MCF 10A (cell line): ENCODE measurements around the gene SGK1. TPM values are rescaled to one million over a fixed set of nuclear protein-coding genes. Genes with fewer than 3 reads are reported as not detected.

Source experiments
- BruUV-seq: library from RNA; stranded (reverse); fragments of 400-500 nt; replicated peaks from 2 replicates; lab custom pipeline; 2021; lab: Mats Ljungman, UMichigan
- CTCF ChIA-PET: fragments of 300-600 bp; sonication (Branson Sonifier 250); formaldehyde crosslinking; extraction: SDS; loops from one replicate; lab custom pipeline; 2021; ENCODE audit warnings: antibody characterized with exemption, inconsistent platforms; lab: Yijun Ruan, JAX
- POLR2A ChIA-PET: fragments of 300-600, 350-650 bp; sonication (Branson Sonifier 250); formaldehyde crosslinking; extraction: SDS; loops from one replicate; lab custom pipeline; 2020; ENCODE audit warnings: antibody characterized with exemption, inconsistent platforms; lab: Yijun Ruan, JAX
- DNase-seq: peaks from one replicate; pipeline ENCODE4 v3.0.0-alpha.2; 2018; ENCODE audit not compliant: unreplicated experiment
- H3K27ac Mint-ChIP-seq: one replicate; pipeline ENCODE4 v1.8.0; 2022; ENCODE audit warnings: mild to moderate bottlenecking, low read depth, mixed read lengths; ENCODE audit not compliant: unreplicated experiment
- H3K27me3 Mint-ChIP-seq: one replicate; pipeline ENCODE4 v1.8.0; 2022; ENCODE audit warnings: mixed read lengths; ENCODE audit not compliant: insufficient read depth, unreplicated experiment
- H3K36me3 Mint-ChIP-seq: one replicate; pipeline ENCODE4 v1.8.0; 2022; ENCODE audit warnings: mild to moderate bottlenecking, moderate library complexity, mixed read lengths; ENCODE audit not compliant: insufficient read depth, unreplicated experiment
- H3K4me1 Mint-ChIP-seq: one replicate; pipeline ENCODE4 v1.8.0; 2022; ENCODE audit warnings: mixed read lengths; ENCODE audit not compliant: insufficient read depth, unreplicated experiment
- H3K4me3 Mint-ChIP-seq: one replicate; pipeline ENCODE4 v1.8.0; 2022; ENCODE audit warnings: mild to moderate bottlenecking, moderate library complexity, mixed read lengths; ENCODE audit not compliant: unreplicated experiment
- H3K9me3 Mint-ChIP-seq: one replicate; pipeline ENCODE4 v1.8.0; 2022; ENCODE audit warnings: mixed read lengths; ENCODE audit not compliant: unreplicated experiment
- intact Hi-C: fragments of 100-400 bp; cut with micrococcal nuclease; formaldehyde crosslinking; loops from 2 replicates; pipeline ENCODE4 v1.14.1; 2022
- total RNA-seq: library from RNA; stranded (reverse); gene quantifications from 2 replicates; pipeline ENCODE4 v1.2.3, GENCODE V29; 2022
- TF ChIP-seq, protein P1 (sequence below): fragments of 200-600 bp; IDR thresholded peaks from one replicate; pipeline ENCODE4 v1.8.0; 2022; ENCODE audit warnings: antibody characterized with exemption, mild to moderate bottlenecking; ENCODE audit not compliant: unreplicated experiment

Gene SGK1
- total RNA-seq, 1 experiment from 2014 or later, result 30.8 TPM

- no peaks in the 10 kb centered on the region for H3K36me3 Mint-ChIP-seq
- no peak for DNase-seq
- intact Hi-C loops, result loop anchor here (5.0 kb wide), 1 partner anchor 90 kb away; no protein-coding TSS in a partner anchor
- H3K27ac Mint-ChIP-seq, result no peak overlapping the region
- no peaks in the 10 kb centered on the region for H3K9me3 Mint-ChIP-seq
- CTCF ChIA-PET, result interaction anchor here (0.5 to 1.6 kb wide), 4 partner anchors 179 to 480 kb away, joined by 3 to 4 read pairs (median 3); no protein-coding TSS in a partner anchor
- H3K27me3 Mint-ChIP-seq, result no peaks in the 10 kb centered on the region
- BruUV-seq, result no TSS peak
- TF ChIP-seq, protein P1, sequence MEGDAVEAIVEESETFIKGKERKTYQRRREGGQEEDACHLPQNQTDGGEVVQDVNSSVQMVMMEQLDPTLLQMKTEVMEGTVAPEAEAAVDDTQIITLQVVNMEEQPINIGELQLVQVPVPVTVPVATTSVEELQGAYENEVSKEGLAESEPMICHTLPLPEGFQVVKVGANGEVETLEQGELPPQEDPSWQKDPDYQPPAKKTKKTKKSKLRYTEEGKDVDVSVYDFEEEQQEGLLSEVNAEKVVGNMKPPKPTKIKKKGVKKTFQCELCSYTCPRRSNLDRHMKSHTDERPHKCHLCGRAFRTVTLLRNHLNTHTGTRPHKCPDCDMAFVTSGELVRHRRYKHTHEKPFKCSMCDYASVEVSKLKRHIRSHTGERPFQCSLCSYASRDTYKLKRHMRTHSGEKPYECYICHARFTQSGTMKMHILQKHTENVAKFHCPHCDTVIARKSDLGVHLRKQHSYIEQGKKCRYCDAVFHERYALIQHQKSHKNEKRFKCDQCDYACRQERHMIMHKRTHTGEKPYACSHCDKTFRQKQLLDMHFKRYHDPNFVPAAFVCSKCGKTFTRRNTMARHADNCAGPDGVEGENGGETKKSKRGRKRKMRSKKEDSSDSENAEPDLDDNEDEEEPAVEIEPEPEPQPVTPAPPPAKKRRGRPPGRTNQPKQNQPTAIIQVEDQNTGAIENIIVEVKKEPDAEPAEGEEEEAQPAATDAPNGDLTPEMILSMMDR, result no peak
- H3K4me3 Mint-ChIP-seq, result no peak overlapping the region
- peaks cover 13% of the 10 kb centered on the region for H3K4me1 Mint-ChIP-seq
- POLR2A ChIA-PET, result interaction anchor here (0.5 to 3.5 kb wide), 7 partner anchors 16 to 274 kb away, joined by 3 to 8 read pairs (median 4); no protein-coding TSS in a partner anchor
These were observed 29.1 kb upstream of the SGK1 start for GRCh38 chr6:134346932-134347545.

- intact Hi-C loops, result loop anchor here (5.0 kb wide), 1 partner anchor 92 kb away; no protein-coding TSS in a partner anchor
- no peak overlapping the region for H3K4me3 Mint-ChIP-seq
- no peak for DNase-seq
- no TSS peak for BruUV-seq
- TF ChIP-seq, protein P1, result no peak
- peaks cover 13% of the 10 kb centered on the region for H3K4me1 Mint-ChIP-seq
- POLR2A ChIA-PET, result no interaction called here
- no peaks in the 10 kb centered on the region for H3K9me3 Mint-ChIP-seq
- no peaks in the 10 kb centered on the region for H3K36me3 Mint-ChIP-seq
- peak overlapping the region; percentile 13 for H3K27ac Mint-ChIP-seq
- CTCF ChIA-PET, result no interaction called here
- H3K27me3 Mint-ChIP-seq, result no peaks in the 10 kb centered on the region
These were observed 27.9 kb upstream of the SGK1 start for GRCh38 chr6:134345789-134346188.

DNA sequence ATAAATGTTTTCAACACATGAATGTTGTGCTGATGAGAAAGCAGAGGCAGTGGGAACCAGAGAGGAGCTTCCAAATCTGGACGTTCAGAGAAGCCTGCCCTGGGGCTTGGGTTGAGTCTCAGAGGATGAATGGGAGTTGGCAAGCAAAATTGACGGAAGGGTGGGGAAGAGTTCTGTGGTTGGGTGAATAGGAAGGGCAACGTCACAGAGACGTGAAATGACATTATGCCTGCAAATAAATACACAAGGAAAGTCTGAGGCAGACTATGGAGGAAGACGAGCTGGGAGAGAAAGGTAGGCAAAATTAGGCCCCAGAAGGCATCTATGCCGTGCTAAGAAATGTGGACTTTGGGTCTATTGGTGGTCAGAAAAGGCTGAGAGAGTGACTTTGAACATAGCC lies 25.2 kb upstream of the SGK1 start:
- no peak for DNase-seq
- Mint-ChIP-seq H3K4me3 (no peak overlapping the region), H3K9me3 (no peaks in the 10 kb centered on the region), H3K27me3 (no peaks in the 10 kb centered on the region), H3K4me1 (peaks cover 4% of the 10 kb centered on the region), H3K27ac (no peak overlapping the region), H3K36me3 (no peaks in the 10 kb centered on the region)
- no TSS peak for BruUV-seq
- intact Hi-C loops, result no loop called here
- POLR2A ChIA-PET, result no interaction called here
- CTCF ChIA-PET, result interaction anchor here (0.6 kb wide), 2 partner anchors 44 to 170 kb away, joined by 3 to 7 read pairs; no protein-coding TSS in a partner anchor
- TF ChIP-seq, protein P1, result no peak

DNA sequence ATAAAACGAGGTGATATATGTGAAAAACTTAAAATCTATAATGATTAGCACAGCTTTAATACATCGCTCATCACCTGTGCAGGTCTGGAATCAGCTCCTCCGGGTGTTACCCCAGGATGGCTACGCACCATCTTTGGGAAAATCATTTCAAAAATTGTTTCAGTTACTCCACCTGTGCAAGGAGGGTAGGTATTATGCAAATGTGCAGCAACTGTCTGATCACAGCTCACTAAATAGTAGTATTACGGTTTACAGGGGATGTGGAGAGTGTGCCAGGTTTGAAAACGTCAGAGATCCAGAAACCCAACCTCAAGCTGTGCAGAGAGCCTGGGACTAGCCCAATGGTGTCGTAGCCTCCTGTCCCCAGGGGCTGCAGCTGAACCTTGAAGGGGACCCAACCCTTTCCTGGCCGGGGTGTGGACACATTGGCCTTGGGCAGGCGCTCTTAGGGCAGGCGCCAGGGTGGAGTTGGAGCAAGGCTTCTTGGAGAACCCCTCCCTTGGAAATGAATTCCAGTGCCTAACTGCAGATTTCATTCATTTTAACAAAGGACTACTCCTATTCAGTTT lies 24.2 kb upstream of the SGK1 start:
- POLR2A ChIA-PET, result interaction anchor here (0.6 kb wide), 1 partner anchor 13 kb away, joined by 5 read pairs; no protein-coding TSS in a partner anchor
- intact Hi-C loops, result no loop called here
- DNase-seq, result no peak
- Mint-ChIP-seq H3K27ac (no peak overlapping the region), H3K36me3 (no peaks in the 10 kb centered on the region), H3K9me3 (no peaks in the 10 kb centered on the region), H3K4me1 (no peaks in the 10 kb centered on the region), H3K27me3 (no peaks in the 10 kb centered on the region), H3K4me3 (no peak overlapping the region)
- BruUV-seq, result no TSS peak
- CTCF ChIA-PET, result interaction anchor here (0.6 kb wide), 1 partner anchor 94 kb away, joined by 4 read pairs; no protein-coding TSS in a partner anchor
- TF ChIP-seq, protein P1, result no peak
